Measurements from ENCODE around the gene C16orf96. TPM values are rescaled to one million over a fixed set of nuclear protein-coding genes. Genes with fewer than 3 reads are reported as not detected.
A peak's percentile ranks its signal among the peaks of the same experiment; 100 is the strongest.

Gene C16orf96
- total and polyA plus RNA-seq, 5 donors from 2014 or later, result 0.17 TPM; not detected in 4

DNA sequence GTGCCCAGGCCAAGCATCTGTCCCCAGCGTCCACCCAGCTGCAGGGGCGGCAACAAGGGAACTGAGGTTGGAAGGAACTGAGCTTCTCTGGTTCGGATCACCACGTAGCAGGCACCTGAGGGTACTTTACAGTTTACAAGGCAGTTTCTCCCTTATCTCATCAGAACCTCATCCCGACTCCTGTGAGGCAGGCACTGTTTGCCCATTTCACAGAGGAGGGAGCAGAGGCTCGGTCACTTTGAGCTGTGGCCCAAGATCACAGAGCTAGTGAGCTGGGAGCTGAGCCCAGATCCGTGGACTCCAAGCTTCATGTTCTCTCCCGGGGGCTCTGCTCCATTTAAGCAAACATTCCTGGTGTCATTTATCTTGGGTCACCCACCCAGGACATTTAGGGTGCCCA is 43.4 kb downstream of the C16orf96 start:
- H3K27ac Mint-ChIP-seq, result peak overlapping the region in 1 of 3 donors; percentile 26
- no peaks in the 10 kb centered on the region for H3K4me1 ChIP-seq (ENCODE audit: control insufficient read depth, insufficient read depth, low read length, poor library complexity, severe bottlenecking)
- H3K4me3 ChIP-seq (ENCODE audit: low read depth, low read length), result no peak overlapping the region
- peaks cover 4% of the 10 kb centered on the region for H3K27me3 Mint-ChIP-seq
- H3K27ac ChIP-seq (ENCODE audit: insufficient read depth, low read length, poor library complexity, severe bottlenecking), result no peak overlapping the region
- no peaks in the 10 kb centered on the region for H3K27me3 ChIP-seq (ENCODE audit: control insufficient read depth, insufficient read depth, low read length)
- DNase-seq (no peak), ATAC-seq (ENCODE audit: low read depth in 2 of 2) (no peak)
- no peaks in the 10 kb centered on the region for H3K9me3 ChIP-seq (ENCODE audit: control insufficient read depth in 2 of 2, low read length in 2 of 2)
- H3K4me3 Mint-ChIP-seq, result no peak overlapping the region
- no peaks in the 10 kb centered on the region for H3K36me3 Mint-ChIP-seq
- no peaks in the 10 kb centered on the region for H3K36me3 ChIP-seq (ENCODE audit: control insufficient read depth, insufficient read depth, low read length)
- H3K4me1 Mint-ChIP-seq, result no peaks in the 10 kb centered on the region
- H3K9me3 Mint-ChIP-seq, result no peaks in the 10 kb centered on the region

DNA sequence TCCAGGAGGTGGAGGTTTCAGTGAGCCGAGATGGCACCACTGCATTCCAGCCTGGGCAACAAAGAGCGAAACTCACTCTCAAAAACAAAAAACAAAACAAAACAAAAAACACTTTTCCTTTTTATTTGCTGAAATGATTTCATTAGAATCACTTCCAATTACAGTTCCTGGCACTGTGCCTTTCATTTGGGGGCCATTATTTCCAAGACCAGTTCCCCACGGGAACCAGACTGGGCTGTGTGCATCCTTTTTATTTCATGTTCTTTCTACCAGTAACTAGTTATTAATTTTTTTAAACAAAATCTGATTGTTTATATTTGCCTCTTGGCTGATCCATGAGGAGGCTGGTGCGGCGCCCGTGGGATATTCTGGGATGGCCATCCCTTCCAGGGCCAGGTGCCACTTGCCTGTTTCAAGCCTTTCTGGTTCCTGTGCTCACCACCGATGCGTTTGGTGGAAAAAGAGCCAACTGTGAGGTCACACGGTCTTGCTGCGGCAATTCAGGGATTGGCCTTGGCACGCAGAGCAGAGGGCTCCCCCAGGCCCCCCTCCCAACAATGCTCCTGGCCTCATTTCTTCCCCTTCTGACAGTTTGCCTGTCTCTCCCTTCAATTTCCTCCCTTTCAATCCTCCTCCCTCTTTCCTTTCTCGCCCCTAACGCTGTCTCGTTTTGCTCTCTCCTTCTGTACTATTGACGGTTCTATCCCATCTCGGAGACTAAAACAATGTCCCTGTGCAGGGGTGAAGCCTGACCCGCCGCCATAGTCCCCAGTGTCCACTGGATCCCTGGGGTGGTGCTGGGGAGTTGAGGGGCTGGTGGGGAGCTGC is 45.1 kb downstream of the C16orf96 start:
- Histone ChIP-seq H3K4me3 (ENCODE audit: low read depth, low read length) (no peak overlapping the region), H3K4me1 (ENCODE audit: control insufficient read depth, insufficient read depth, low read length, poor library complexity, severe bottlenecking) (no peaks in the 10 kb centered on the region), H3K36me3 (ENCODE audit: control insufficient read depth, insufficient read depth, low read length) (no peaks in the 10 kb centered on the region), H3K27ac (ENCODE audit: insufficient read depth, low read length, poor library complexity, severe bottlenecking) (no peak overlapping the region), H3K9me3 (ENCODE audit: control insufficient read depth in 2 of 2, low read length in 2 of 2) (no peaks in the 10 kb centered on the region), H3K27me3 (ENCODE audit: control insufficient read depth, insufficient read depth, low read length) (no peaks in the 10 kb centered on the region)
- Mint-ChIP-seq H3K4me3 (no peak overlapping the region), H3K4me1 (no peaks in the 10 kb centered on the region), H3K27ac (no peak overlapping the region), H3K36me3 (no peaks in the 10 kb centered on the region), H3K9me3 (no peaks in the 10 kb centered on the region), H3K27me3 (peaks cover 4% of the 10 kb centered on the region)
- DNase-seq (no peak), ATAC-seq (ENCODE audit: low read depth in 2 of 2) (no peak)

DNA sequence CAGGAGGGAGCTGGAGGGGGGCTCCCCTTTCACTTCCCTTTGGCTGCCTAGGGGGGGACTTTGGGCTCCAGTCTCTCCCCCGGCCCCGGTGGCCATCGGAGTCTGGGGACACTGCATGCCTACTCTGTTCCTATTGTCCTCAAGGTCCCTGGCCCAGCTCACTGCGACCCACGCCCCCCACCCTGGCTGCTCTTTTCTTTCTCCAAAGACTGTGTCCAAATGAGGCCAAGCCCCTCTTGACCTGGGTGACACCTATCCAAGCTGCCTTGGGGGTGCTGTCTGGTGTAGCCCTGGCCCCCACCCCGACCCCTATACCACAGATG is 45.7 kb downstream of the C16orf96 start:
- ATAC-seq (ENCODE audit: low read depth in 2 of 2), result no peak
- no peak overlapping the region for H3K4me3 Mint-ChIP-seq
- Histone ChIP-seq H3K4me1 (ENCODE audit: control insufficient read depth, insufficient read depth, low read length, poor library complexity, severe bottlenecking) (no peaks in the 10 kb centered on the region), H3K27me3 (ENCODE audit: control insufficient read depth, insufficient read depth, low read length) (no peaks in the 10 kb centered on the region), H3K36me3 (ENCODE audit: control insufficient read depth, insufficient read depth, low read length) (no peaks in the 10 kb centered on the region), H3K27ac (ENCODE audit: insufficient read depth, low read length, poor library complexity, severe bottlenecking) (no peak overlapping the region), H3K9me3 (ENCODE audit: control insufficient read depth in 2 of 2, low read length in 2 of 2) (no peaks in the 10 kb centered on the region), H3K4me3 (ENCODE audit: low read depth, low read length) (no peak overlapping the region)
- DNase-seq, result no peak
- H3K9me3 Mint-ChIP-seq, result no peaks in the 10 kb centered on the region
- H3K27me3 Mint-ChIP-seq, result peaks cover 4% of the 10 kb centered on the region
- H3K27ac Mint-ChIP-seq, result no peak overlapping the region
- H3K36me3 Mint-ChIP-seq, result no peaks in the 10 kb centered on the region
- H3K4me1 Mint-ChIP-seq, result no peaks in the 10 kb centered on the region

DNA sequence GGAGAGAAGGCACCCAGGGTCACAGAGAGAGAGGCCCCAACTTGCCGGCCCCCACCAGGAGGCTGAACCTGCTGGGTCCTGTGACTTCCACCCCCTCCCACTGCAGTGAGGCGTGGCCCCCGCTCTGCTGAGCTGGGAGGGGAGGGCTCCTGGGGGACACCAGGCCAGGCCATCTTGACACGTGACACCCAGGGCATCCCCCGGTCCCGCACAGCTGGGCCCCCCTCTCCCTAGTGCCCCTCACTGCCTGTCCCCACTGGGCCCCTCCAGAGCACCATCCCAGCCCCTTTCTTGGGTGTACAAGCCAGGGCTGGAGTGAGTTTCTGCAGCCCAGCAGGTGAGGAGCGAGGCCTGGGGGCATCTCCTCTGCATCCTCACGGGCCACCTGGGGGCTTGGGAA is 46.2 kb downstream of the C16orf96 start:
- H3K27ac ChIP-seq (ENCODE audit: insufficient read depth, low read length, poor library complexity, severe bottlenecking), result no peak overlapping the region
- Mint-ChIP-seq H3K27me3 (peaks cover 4% of the 10 kb centered on the region), H3K4me1 (no peaks in the 10 kb centered on the region), H3K36me3 (no peaks in the 10 kb centered on the region), H3K9me3 (no peaks in the 10 kb centered on the region), H3K27ac (no peak overlapping the region), H3K4me3 (no peak overlapping the region)
- DNase-seq, result no peak
- no peaks in the 10 kb centered on the region for H3K27me3 ChIP-seq (ENCODE audit: control insufficient read depth, insufficient read depth, low read length)
- no peaks in the 10 kb centered on the region for H3K9me3 ChIP-seq (ENCODE audit: control insufficient read depth in 2 of 2, low read length in 2 of 2)
- H3K36me3 ChIP-seq (ENCODE audit: control insufficient read depth, insufficient read depth, low read length), result no peaks in the 10 kb centered on the region
- H3K4me3 ChIP-seq (ENCODE audit: low read depth, low read length), result no peak overlapping the region
- no peaks in the 10 kb centered on the region for H3K4me1 ChIP-seq (ENCODE audit: control insufficient read depth, insufficient read depth, low read length, poor library complexity, severe bottlenecking)
- no peak for ATAC-seq (ENCODE audit: low read depth in 2 of 2)

DNA sequence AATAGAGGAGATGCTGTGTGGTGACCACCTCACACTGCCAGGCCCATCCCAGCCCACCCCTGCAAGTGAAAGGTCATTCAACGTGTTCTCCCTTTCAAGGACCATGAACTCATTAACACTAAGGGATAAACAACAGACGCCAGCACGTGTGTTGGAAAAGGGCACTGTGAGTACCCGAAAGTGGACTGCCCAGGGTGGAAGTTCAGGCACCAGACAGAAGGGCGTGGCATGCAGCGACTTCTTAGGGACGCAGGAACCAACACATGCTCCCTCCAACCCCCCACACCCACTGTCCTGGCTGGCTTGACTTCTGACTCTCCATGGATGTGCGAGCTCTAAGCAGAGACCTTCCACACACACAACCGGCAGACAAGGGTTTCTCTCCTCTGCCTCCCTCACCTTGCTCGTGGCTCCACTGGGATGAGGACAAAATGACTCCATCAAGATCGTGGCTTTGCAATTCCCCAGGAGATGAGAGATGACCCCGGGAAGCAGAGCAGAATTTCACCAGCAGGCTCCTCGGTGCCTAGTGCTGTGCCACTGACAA is 47.6 kb downstream of the C16orf96 start:
- H3K36me3 ChIP-seq (ENCODE audit: control insufficient read depth, insufficient read depth, low read length), result peaks cover 5% of the 10 kb centered on the region
- Mint-ChIP-seq H3K27me3 (peaks cover 4% of the 10 kb centered on the region), H3K4me1 (no peaks in the 10 kb centered on the region), H3K36me3 (no peaks in the 10 kb centered on the region), H3K27ac (no peak overlapping the region), H3K9me3 (no peaks in the 10 kb centered on the region), H3K4me3 (no peak overlapping the region)
- H3K27ac ChIP-seq (ENCODE audit: insufficient read depth, low read length, poor library complexity, severe bottlenecking), result no peak overlapping the region
- ATAC-seq (ENCODE audit: low read depth in 2 of 2), result no peak
- no peaks in the 10 kb centered on the region for H3K9me3 ChIP-seq (ENCODE audit: control insufficient read depth in 2 of 2, low read length in 2 of 2)
- no peak for DNase-seq
- H3K4me3 ChIP-seq (ENCODE audit: low read depth, low read length), result no peak overlapping the region
- no peaks in the 10 kb centered on the region for H3K27me3 ChIP-seq (ENCODE audit: control insufficient read depth, insufficient read depth, low read length)
- no peaks in the 10 kb centered on the region for H3K4me1 ChIP-seq (ENCODE audit: control insufficient read depth, insufficient read depth, low read length, poor library complexity, severe bottlenecking)

DNA sequence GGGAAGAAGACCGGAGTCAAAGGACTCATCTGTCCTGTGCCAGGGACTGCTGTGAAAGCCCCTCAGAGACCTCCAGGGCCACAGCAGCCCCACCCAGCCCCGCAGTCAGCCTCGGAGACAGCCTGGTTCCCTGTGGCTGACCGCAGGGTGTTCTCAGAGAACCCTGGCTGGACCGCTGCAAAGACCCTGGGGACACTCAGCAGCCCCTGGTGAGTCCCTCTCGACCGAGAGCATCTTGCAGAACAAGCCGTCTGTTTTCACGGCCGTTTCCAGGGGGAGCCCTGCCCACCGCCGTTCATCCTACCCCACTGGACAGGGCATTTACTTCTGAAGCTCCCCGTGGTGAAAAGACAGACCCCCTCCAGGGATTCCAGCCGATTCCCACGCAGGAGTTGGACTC is 48.3 kb downstream of the C16orf96 start:
- Histone ChIP-seq H3K4me1 (ENCODE audit: control insufficient read depth, insufficient read depth, low read length, poor library complexity, severe bottlenecking) (no peaks in the 10 kb centered on the region), H3K9me3 (ENCODE audit: control insufficient read depth in 2 of 2, low read length in 2 of 2) (no peaks in the 10 kb centered on the region), H3K27me3 (ENCODE audit: control insufficient read depth, insufficient read depth, low read length) (no peaks in the 10 kb centered on the region), H3K4me3 (ENCODE audit: low read depth, low read length) (no peak overlapping the region), H3K36me3 (ENCODE audit: control insufficient read depth, insufficient read depth, low read length) (peaks cover 9% of the 10 kb centered on the region), H3K27ac (ENCODE audit: insufficient read depth, low read length, poor library complexity, severe bottlenecking) (no peak overlapping the region)
- H3K27me3 Mint-ChIP-seq, result peaks cover 2% of the 10 kb centered on the region
- DNase-seq, result no peak
- H3K9me3 Mint-ChIP-seq, result no peaks in the 10 kb centered on the region
- no peak overlapping the region for H3K27ac Mint-ChIP-seq
- no peak overlapping the region for H3K4me3 Mint-ChIP-seq
- H3K4me1 Mint-ChIP-seq, result no peaks in the 10 kb centered on the region
- no peak for ATAC-seq (ENCODE audit: low read depth in 2 of 2)
- H3K36me3 Mint-ChIP-seq, result no peaks in the 10 kb centered on the region

DNA sequence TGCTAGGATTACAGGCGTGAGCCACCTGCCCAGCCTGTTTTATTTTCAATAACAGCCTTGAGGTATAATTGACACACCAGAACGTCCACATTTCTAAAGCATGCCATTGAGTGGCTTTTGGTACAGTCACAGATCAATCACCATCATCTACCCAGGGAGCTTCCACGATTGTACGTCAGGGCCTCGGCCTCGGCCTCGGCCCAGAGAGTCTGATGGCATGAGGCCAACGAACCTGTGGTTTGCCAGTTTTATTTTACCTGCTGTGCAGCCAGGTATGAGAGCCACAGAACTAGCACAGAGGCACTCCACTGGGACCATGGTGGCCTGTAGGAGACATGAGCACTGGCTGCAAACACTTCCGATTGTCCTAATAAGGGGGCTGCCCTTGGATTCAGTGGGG is 50.2 kb downstream of the C16orf96 start:
- H3K27me3 ChIP-seq (ENCODE audit: control insufficient read depth, insufficient read depth, low read length), result no peaks in the 10 kb centered on the region
- Mint-ChIP-seq H3K36me3 (no peaks in the 10 kb centered on the region), H3K27ac (no peak overlapping the region), H3K9me3 (no peaks in the 10 kb centered on the region), H3K4me1 (peaks cover 0 to 2% (median 0%) of the 10 kb centered on the region in 4 donors), H3K27me3 (no peaks in the 10 kb centered on the region), H3K4me3 (no peak overlapping the region)
- peaks cover 10% of the 10 kb centered on the region for H3K36me3 ChIP-seq (ENCODE audit: control insufficient read depth, insufficient read depth, low read length)
- no peak overlapping the region for H3K4me3 ChIP-seq (ENCODE audit: low read depth, low read length)
- ATAC-seq (ENCODE audit: low read depth in 2 of 2) (no peak), DNase-seq (no peak)
- no peaks in the 10 kb centered on the region for H3K9me3 ChIP-seq (ENCODE audit: control insufficient read depth in 2 of 2, low read length in 2 of 2)
- H3K4me1 ChIP-seq (ENCODE audit: control insufficient read depth, insufficient read depth, low read length, poor library complexity, severe bottlenecking), result no peaks in the 10 kb centered on the region
- no peak overlapping the region for H3K27ac ChIP-seq (ENCODE audit: insufficient read depth, low read length, poor library complexity, severe bottlenecking)

Data from CD4-positive, CD25-positive, alpha-beta regulatory T cell (primary cell).